AG09319 (cell line): ENCODE data around the gene THSD4.

Experiments used
- DNase-seq: peaks from one replicate; pipeline ENCODE4 v3.0.0-alpha.2; 2010; ENCODE audit warnings: low read depth; ENCODE audit errors: extremely low read depth
- CTCF ChIP-seq: IDR thresholded peaks from 2 replicates; pipeline ENCODE4 v1.5.1; 2011; ENCODE audit warnings: low read depth, mild to moderate bottlenecking, inconsistent platforms, low read length, moderate library complexity

Gene THSD4

GRCh38 chr15:71096676-71097075 lies 18.6 kb upstream of the THSD4 start:
- no peak for DNase-seq
- no peak for TF ChIP-seq CTCF

GRCh38 chr15:71097890-71098289 lies 17.4 kb upstream of the THSD4 start:
- no peak for TF ChIP-seq CTCF
- DNase-seq: no peak

GRCh38 chr15:71098920-71099319 lies 16.4 kb upstream of the THSD4 start:
- DNase-seq: no peak
- no peak for TF ChIP-seq CTCF

GRCh38 chr15:71103102-71103676 lies 12.1 kb upstream of the THSD4 start:
- peak; percentile 65 for TF ChIP-seq CTCF

GRCh38 chr15:71104636-71105035 lies 10.6 kb upstream of the THSD4 start:
- DNase-seq: no peak
- TF ChIP-seq CTCF: no peak

More at GRCh38 chr15:71103102-71103676, 12.1 kb upstream of the THSD4 start:
- DNase-seq: no peak

- DNase-seq: no peak
- no peak for TF ChIP-seq CTCF
Measured at GRCh38 chr15:71105444-71105843, 9.8 kb upstream of the THSD4 start.

GRCh38 chr15:71106802-71107500 lies 8.3 kb upstream of the THSD4 start:
- TF ChIP-seq CTCF: no peak
- DNase-seq: no peak
